Activated T-cell treated with anti-CD3 and anti-CD28 coated beads, Interleukin-2, amount 50 U/mL, for 4 hours (primary cell): ENCODE measurements around the gene DPP6. TPM values are rescaled to one million over a fixed set of nuclear protein-coding genes. Genes with fewer than 3 reads are reported as not detected.

Experiments used
- ATAC-seq, 2 donors: fragments of 200-7000 bp; cut with Tn5 transposase; one replicate each; pipeline ENCODE4 v1.10.0; 2021
- DNase-seq: peaks from one replicate; pipeline ENCODE4 v3.0.0-alpha.2; 2020
- H3K27me3 Mint-ChIP-seq: one replicate; pipeline ENCODE4 v1.8.0; 2021; ENCODE audit warnings: low read depth, mixed read lengths
- H3K36me3 Mint-ChIP-seq: one replicate; pipeline ENCODE4 v1.8.0; 2022; ENCODE audit warnings: mixed read lengths; ENCODE audit not compliant: insufficient read depth
- H3K4me1 Mint-ChIP-seq: one replicate; pipeline ENCODE4 v1.8.0; 2021; ENCODE audit warnings: low read depth, mixed read lengths
- H3K4me3 Mint-ChIP-seq: one replicate; pipeline ENCODE4 v1.8.0; 2021; ENCODE audit warnings: mild to moderate bottlenecking, moderate library complexity, mixed read lengths
- H3K9me3 Mint-ChIP-seq: one replicate; pipeline ENCODE4 v1.8.0; 2021; ENCODE audit warnings: mixed read lengths
- total RNA-seq, 3 donors: library from RNA; stranded (reverse); gene quantifications; one replicate each; pipeline ENCODE4 v1.2.1, GENCODE V29; 2021

The DPP6 gene
- total RNA-seq, 3 donors from 2014 or later: not detected

GRCh38 chr7:154296443-154296842 is 244.2 kb downstream of the DPP6 start:
- Mint-ChIP-seq H3K27me3 (no peaks in the 10 kb centered on the region), H3K9me3 (no peaks in the 10 kb centered on the region), H3K4me3 (no peak overlapping the region), H3K36me3 (no peaks in the 10 kb centered on the region), H3K4me1 (no peaks in the 10 kb centered on the region)
- DNase-seq (no peak), ATAC-seq (no peak)

DNA sequence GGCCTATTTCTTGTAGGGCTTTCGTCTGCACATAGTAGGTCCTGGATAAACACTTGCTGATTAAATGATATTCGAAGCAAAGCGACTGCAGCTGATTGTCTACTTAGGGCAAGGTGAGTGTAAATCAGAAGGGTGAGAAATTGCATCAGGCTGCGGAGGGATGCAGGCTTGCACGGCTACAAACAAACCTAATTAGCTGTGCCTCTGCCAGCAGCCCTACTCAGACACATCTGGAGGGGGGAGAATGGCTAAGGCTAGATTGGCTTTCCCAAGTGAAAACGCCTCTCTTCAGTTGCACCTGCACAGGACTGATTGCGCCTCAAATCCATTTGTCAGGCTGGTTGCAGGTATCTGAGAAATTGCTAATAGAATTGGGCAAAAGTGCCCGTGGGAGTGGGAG is 247.5 kb downstream of the DPP6 start:
- Mint-ChIP-seq H3K4me3 (no peak overlapping the region), H3K4me1 (no peaks in the 10 kb centered on the region), H3K9me3 (peaks cover 5% of the 10 kb centered on the region), H3K27me3 (peaks cover 7% of the 10 kb centered on the region), H3K36me3 (no peaks in the 10 kb centered on the region)
- no peak for ATAC-seq
- no peak for DNase-seq

- H3K9me3 Mint-ChIP-seq: peaks cover 5% of the 10 kb centered on the region
- no peaks in the 10 kb centered on the region for H3K36me3 Mint-ChIP-seq
- no peak overlapping the region for H3K4me3 Mint-ChIP-seq
- peaks cover 7% of the 10 kb centered on the region for H3K27me3 Mint-ChIP-seq
- DNase-seq (no peak), ATAC-seq (no peak)
- no peaks in the 10 kb centered on the region for H3K4me1 Mint-ChIP-seq
Observed at GRCh38 chr7:154302380-154302779, 250.2 kb downstream of the DPP6 start.

GRCh38 chr7:154304231-154304630 is 252.0 kb downstream of the DPP6 start:
- no peak for ATAC-seq
- DNase-seq: no peak
- H3K4me3 Mint-ChIP-seq: no peak overlapping the region
- H3K9me3 Mint-ChIP-seq: peaks cover 5% of the 10 kb centered on the region
- peaks cover 7% of the 10 kb centered on the region for H3K27me3 Mint-ChIP-seq
- H3K36me3 Mint-ChIP-seq: no peaks in the 10 kb centered on the region
- no peaks in the 10 kb centered on the region for H3K4me1 Mint-ChIP-seq

- Mint-ChIP-seq H3K9me3 (peaks cover 5% of the 10 kb centered on the region), H3K36me3 (no peaks in the 10 kb centered on the region), H3K4me3 (no peak overlapping the region), H3K27me3 (peaks cover 7% of the 10 kb centered on the region), H3K4me1 (no peaks in the 10 kb centered on the region)
- peak in 1 of 2 donors; percentile 14 for ATAC-seq
- DNase-seq: no peak
Observed at GRCh38 chr7:154304740-154305700, 252.8 kb downstream of the DPP6 start.

- ATAC-seq (no peak), DNase-seq (no peak)
- Mint-ChIP-seq H3K9me3 (peaks cover 5% of the 10 kb centered on the region), H3K27me3 (peaks cover 7% of the 10 kb centered on the region), H3K4me3 (no peak overlapping the region), H3K36me3 (no peaks in the 10 kb centered on the region), H3K4me1 (no peaks in the 10 kb centered on the region)
Observed at GRCh38 chr7:154306036-154306435, 253.8 kb downstream of the DPP6 start.

GRCh38 chr7:154308928-154309327 is 256.7 kb downstream of the DPP6 start:
- DNase-seq (no peak), ATAC-seq (no peak)
- H3K4me1 Mint-ChIP-seq: no peaks in the 10 kb centered on the region
- no peak overlapping the region for H3K4me3 Mint-ChIP-seq
- H3K9me3 Mint-ChIP-seq: no peaks in the 10 kb centered on the region
- H3K27me3 Mint-ChIP-seq: peaks cover 4% of the 10 kb centered on the region
- H3K36me3 Mint-ChIP-seq: no peaks in the 10 kb centered on the region

DNA sequence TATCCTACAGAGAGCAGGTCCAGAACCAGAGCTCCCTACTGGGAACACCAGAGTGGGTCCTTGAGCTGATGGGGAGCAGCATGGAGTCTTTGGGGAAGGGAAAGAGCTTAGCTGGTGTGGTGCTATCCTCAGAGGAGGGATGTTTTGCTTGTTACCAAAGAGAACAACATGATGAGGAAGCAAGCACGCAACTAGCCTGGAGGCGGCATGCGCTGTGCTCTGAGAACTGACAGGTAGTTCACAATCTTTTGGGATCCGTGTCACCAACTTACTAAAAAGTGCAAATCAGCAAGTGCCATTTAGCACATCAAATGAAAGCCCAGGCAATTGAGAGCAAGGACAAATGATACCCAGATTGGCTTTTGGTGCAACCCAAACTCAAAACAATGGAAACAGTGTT is 257.9 kb downstream of the DPP6 start:
- no peak overlapping the region for H3K4me3 Mint-ChIP-seq
- ATAC-seq (no peak), DNase-seq (no peak)
- no peaks in the 10 kb centered on the region for H3K36me3 Mint-ChIP-seq
- H3K27me3 Mint-ChIP-seq: no peaks in the 10 kb centered on the region
- no peaks in the 10 kb centered on the region for H3K9me3 Mint-ChIP-seq
- no peaks in the 10 kb centered on the region for H3K4me1 Mint-ChIP-seq

DNA sequence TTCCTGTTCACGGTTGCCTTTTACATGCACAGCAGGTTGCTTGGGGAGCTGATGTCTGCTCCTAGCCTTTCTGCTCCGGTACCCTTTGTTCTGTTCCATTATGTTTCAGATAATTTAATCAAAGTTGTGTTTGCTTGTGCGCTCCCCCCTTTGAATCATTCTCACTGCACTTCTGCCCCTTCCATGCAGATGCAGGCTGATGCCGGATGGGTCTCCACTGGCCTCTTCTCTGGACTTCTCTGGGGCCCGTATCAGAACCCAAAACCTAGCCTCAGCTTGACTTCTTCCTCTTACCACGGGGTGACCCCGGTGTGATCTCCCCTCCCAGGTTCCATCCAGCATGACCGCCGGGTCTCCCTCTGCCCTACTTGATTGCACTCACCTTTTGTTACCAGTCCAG is 272.0 kb downstream of the DPP6 start:
- ATAC-seq (no peak), DNase-seq (no peak)
- Mint-ChIP-seq H3K27me3 (no peaks in the 10 kb centered on the region), H3K9me3 (peaks cover 7% of the 10 kb centered on the region), H3K4me3 (no peak overlapping the region), H3K4me1 (no peaks in the 10 kb centered on the region), H3K36me3 (no peaks in the 10 kb centered on the region)

DNA sequence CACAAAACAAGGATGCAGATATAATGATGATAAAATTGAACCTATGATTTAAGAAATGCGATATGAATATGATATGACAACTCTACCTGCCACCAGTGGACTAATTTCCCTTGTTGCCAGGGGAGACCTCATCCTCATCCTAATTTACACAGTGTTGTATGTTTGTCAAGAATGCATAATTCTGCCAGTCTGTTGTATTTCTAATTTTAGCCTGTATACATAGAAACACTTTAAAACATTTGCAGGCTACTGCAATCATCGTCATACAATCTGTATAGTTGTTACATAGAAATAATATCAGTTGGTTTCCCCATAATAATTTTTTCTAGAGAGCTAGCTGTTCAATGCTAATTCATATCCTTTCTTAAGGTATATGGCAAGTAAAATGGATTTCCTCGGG is 274.2 kb downstream of the DPP6 start:
- Mint-ChIP-seq H3K4me3 (no peak overlapping the region), H3K4me1 (no peaks in the 10 kb centered on the region), H3K9me3 (peaks cover 7% of the 10 kb centered on the region), H3K27me3 (no peaks in the 10 kb centered on the region), H3K36me3 (no peaks in the 10 kb centered on the region)
- DNase-seq: no peak
- ATAC-seq: no peak

DNA sequence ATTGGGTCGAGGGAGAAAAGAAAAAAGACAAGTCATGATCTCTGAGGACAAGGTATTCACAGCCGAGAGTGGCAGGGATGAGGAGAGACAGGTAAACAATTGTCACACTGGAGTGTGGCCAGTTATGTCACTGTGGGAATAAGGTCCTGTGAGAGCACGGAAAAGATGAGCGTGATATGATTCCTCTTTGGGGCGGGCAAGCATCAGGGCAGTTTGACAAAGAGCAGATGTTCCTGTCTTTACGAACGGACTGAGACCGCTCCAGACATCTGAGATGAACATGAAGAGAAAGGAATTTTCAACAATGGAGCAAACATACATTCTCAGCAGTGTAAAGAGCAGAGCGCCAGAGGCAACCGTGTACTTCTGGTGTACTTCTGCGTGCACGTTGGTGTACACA is 278.1 kb downstream of the DPP6 start:
- Mint-ChIP-seq H3K4me1 (no peaks in the 10 kb centered on the region), H3K27me3 (no peaks in the 10 kb centered on the region), H3K4me3 (no peak overlapping the region), H3K9me3 (peaks cover 12% of the 10 kb centered on the region), H3K36me3 (no peaks in the 10 kb centered on the region)
- DNase-seq: no peak
- no peak for ATAC-seq

DNA sequence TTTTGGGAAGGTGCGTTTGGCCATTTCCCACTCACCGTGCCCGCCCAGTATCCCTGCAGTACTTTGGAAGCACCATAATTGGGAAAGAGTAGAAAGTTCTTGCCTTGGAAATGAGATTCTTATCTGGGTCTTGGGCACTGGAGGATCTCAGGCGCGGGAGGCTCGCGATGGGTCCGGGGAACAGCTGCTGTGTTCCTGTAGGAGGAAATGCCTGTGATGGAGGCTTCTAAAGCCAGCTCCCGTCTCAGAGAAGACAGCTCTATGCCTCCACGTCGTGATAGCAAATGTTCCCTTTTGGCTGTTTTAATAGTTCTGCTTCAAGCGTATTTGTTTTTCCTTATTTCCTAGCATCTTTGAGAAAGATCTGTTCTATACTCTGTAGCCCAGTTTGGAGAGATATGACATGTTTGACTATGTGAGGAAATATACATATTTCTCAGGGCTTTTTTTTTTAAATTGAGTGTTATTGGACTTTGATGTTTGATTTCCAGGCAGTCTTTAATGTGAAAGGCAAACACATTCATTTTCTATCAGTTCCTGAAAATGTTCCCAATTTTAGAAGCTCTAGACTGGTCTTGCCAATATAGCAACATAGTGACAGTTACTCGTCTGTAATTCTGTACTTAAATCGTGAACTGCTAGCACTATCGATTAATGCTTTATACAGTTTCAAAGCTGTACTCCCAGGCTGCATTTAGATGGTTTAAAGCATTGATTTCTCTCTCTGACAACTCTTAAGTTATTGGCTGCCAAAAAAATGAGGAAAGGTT is 280.8 kb downstream of the DPP6 start:
- no peak overlapping the region for H3K4me3 Mint-ChIP-seq
- H3K9me3 Mint-ChIP-seq: peaks cover 10% of the 10 kb centered on the region
- H3K4me1 Mint-ChIP-seq: no peaks in the 10 kb centered on the region
- ATAC-seq: no peak
- no peak for DNase-seq
- no peaks in the 10 kb centered on the region for H3K36me3 Mint-ChIP-seq
- H3K27me3 Mint-ChIP-seq: no peaks in the 10 kb centered on the region

- Mint-ChIP-seq H3K4me1 (no peaks in the 10 kb centered on the region), H3K9me3 (peaks cover 5% of the 10 kb centered on the region), H3K36me3 (no peaks in the 10 kb centered on the region), H3K4me3 (no peak overlapping the region), H3K27me3 (no peaks in the 10 kb centered on the region)
- DNase-seq: no peak
- no peak for ATAC-seq
Observed at GRCh38 chr7:154336295-154336694, 284.1 kb downstream of the DPP6 start.

DNA sequence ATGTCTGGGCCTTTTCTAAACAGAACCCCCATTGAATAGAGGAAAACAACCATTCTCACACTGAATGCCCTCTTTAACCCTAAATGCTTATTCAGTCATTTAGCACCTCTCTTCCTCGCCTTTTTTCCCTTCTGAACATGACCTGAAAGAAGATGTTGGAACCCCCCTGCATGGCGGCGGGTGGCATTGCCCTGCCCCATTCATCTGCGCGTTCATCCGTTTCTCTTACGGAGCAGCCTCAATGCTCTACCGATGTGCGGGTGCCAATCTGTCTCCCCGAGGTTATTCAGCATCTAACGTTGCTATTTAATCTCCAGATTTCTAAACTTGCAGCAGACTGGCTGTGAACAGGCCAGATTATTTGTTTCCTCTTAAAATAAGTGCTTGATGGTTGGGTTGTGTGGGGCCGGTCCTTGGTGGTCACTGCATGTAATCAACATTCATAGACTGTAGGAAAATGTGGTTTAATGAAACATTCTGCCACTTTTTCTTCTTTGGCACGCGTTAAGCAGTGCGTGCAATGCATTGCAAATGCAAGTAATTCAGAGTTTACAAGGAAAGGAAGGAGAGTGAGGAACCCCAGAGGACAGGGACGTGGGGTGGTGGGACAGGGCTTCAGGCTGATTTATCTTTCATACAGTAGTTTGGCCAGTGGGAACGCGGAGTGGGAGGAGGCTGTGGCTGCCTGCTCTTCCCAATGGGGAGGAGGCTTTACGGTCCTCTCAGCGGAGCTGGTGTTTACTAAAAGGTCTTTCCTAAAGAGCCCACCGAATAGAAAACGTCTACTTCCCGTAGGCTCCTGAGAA is 286.7 kb downstream of the DPP6 start:
- no peaks in the 10 kb centered on the region for H3K27me3 Mint-ChIP-seq
- ATAC-seq (no peak), DNase-seq (no peak)
- no peaks in the 10 kb centered on the region for H3K36me3 Mint-ChIP-seq
- no peaks in the 10 kb centered on the region for H3K4me1 Mint-ChIP-seq
- no peaks in the 10 kb centered on the region for H3K9me3 Mint-ChIP-seq
- H3K4me3 Mint-ChIP-seq: no peak overlapping the region
